Measurements from ENCODE around the gene LBHD2.

The LBHD2 gene

DNA sequence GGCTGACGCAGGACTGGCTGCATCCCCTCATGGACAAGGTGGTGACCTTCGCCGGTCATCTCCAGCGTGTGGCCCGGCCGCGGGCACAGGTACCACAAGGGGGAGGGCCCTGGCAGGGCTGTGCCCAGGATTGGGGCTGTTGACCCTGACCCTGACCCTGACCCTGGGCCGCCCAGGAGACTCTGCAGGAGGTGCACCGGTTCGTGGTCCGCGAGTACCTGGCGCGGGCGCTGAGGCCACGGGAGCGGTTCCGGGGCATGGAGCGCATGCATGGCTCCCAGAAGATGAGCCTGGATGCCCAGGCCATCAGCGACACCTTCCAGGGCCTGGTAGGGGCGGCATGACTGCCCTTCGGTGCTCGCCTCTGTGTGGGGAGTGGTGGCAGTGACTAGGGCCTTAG, 23.4 kb downstream of the LBHD2 start:
- H3K4me2 ChIP-seq (ENCODE audit: low read length) = no peak overlapping the region
- TF ChIP-seq, protein P1, sequence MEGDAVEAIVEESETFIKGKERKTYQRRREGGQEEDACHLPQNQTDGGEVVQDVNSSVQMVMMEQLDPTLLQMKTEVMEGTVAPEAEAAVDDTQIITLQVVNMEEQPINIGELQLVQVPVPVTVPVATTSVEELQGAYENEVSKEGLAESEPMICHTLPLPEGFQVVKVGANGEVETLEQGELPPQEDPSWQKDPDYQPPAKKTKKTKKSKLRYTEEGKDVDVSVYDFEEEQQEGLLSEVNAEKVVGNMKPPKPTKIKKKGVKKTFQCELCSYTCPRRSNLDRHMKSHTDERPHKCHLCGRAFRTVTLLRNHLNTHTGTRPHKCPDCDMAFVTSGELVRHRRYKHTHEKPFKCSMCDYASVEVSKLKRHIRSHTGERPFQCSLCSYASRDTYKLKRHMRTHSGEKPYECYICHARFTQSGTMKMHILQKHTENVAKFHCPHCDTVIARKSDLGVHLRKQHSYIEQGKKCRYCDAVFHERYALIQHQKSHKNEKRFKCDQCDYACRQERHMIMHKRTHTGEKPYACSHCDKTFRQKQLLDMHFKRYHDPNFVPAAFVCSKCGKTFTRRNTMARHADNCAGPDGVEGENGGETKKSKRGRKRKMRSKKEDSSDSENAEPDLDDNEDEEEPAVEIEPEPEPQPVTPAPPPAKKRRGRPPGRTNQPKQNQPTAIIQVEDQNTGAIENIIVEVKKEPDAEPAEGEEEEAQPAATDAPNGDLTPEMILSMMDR (IDR thresholded peaks at IDR 0.05; ENCODE audit: low read depth, low read length) = no peak
- no peak for TF ChIP-seq EZH2phosphoT487 (IDR thresholded peaks at IDR 0.05; ENCODE audit: low read depth)
- no peaks in the 10 kb centered on the region for H4K20me1 ChIP-seq (ENCODE audit: insufficient read depth, low read length)
- peaks cover 69% of the 10 kb centered on the region for H3K4me1 ChIP-seq (ENCODE audit: low read length)
- no peak overlapping the region for H3K9ac ChIP-seq (ENCODE audit: low read length)
- H3K79me2 ChIP-seq (ENCODE audit: low read length) = no peaks in the 10 kb centered on the region
- no peaks in the 10 kb centered on the region for H3K9me3 ChIP-seq (ENCODE audit: insufficient read depth, low read length)
- H3K27me3 ChIP-seq (ENCODE audit: low read depth, low read length) = no peaks in the 10 kb centered on the region
- H2AFZ ChIP-seq (ENCODE audit: low read depth, low read length) = no peak overlapping the region
- no peak overlapping the region for H3K4me3 ChIP-seq (ENCODE audit: low read length)
- H3K27ac ChIP-seq (ENCODE audit: low read length) = no peak overlapping the region
- H3K36me3 ChIP-seq (replicated peaks; ENCODE audit: low read depth, low read length) = no peaks in the 10 kb centered on the region

- Histone ChIP-seq H3K4me2 (ENCODE audit: low read length) (peak overlapping the region; percentile 51), H4K20me1 (ENCODE audit: insufficient read depth, low read length) (no peaks in the 10 kb centered on the region), H3K4me3 (ENCODE audit: low read length) (0 out of 2 replicates have a peak overlapping the region, but pooled peaks have one; percentile 12), H3K9me3 (ENCODE audit: insufficient read depth, low read length) (no peaks in the 10 kb centered on the region), H3K79me2 (ENCODE audit: low read length) (no peaks in the 10 kb centered on the region), H3K27me3 (ENCODE audit: low read depth, low read length) (no peaks in the 10 kb centered on the region), H3K27ac (ENCODE audit: low read length) (peak overlapping the region; percentile 46), H3K9ac (ENCODE audit: low read length) (peak overlapping the region; percentile 40), H3K36me3 (replicated peaks; ENCODE audit: low read depth, low read length) (no peaks in the 10 kb centered on the region), H2AFZ (ENCODE audit: low read depth, low read length) (no peak overlapping the region), H3K4me1 (ENCODE audit: low read length) (peaks cover 76% of the 10 kb centered on the region)
- TF ChIP-seq EZH2phosphoT487 (IDR thresholded peaks at IDR 0.05; ENCODE audit: low read depth) = no peak
- TF ChIP-seq, protein P1 (IDR thresholded peaks at IDR 0.05; ENCODE audit: low read depth, low read length) = no peak
Observed at GRCh38 chr14:103107941-103108748, 24.1 kb downstream of the LBHD2 start.

DNA sequence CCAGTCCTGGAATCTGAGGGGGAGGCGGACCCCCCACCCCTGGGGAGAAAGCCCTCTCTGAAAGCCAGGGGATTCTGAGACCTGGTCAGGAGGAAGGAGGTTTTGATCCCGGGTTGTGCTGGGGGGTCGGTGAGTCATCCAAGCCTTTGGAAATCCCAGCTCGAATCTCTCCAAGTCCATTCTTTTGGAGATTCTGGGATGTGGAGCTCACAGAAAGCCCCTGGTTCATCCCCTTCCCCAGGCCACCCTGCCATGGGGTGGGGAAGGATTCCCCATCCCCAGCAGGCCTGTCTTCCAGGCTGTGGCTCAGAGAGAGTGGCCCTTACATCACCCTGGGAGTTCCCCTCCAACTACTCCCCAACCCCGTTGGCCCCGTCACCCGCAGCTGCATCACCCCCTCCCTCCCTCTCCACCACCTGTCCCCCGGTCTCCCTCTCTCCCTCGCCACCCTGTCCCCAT, 24.8 kb downstream of the LBHD2 start:
- peak overlapping the region; percentile 40 for H3K9ac ChIP-seq (ENCODE audit: low read length)
- no peaks in the 10 kb centered on the region for H3K9me3 ChIP-seq (ENCODE audit: insufficient read depth, low read length)
- peak overlapping the region; percentile 46 for H3K27ac ChIP-seq (ENCODE audit: low read length)
- no peaks in the 10 kb centered on the region for H3K79me2 ChIP-seq (ENCODE audit: low read length)
- H3K4me2 ChIP-seq (ENCODE audit: low read length) = peak overlapping the region; percentile 51
- 0 out of 2 replicates have a peak overlapping the region, but pooled peaks have one; percentile 12 for H3K4me3 ChIP-seq (ENCODE audit: low read length)
- no peak overlapping the region for H2AFZ ChIP-seq (ENCODE audit: low read depth, low read length)
- no peaks in the 10 kb centered on the region for H3K36me3 ChIP-seq (replicated peaks; ENCODE audit: low read depth, low read length)
- TF ChIP-seq, protein P1 (IDR thresholded peaks at IDR 0.05; ENCODE audit: low read depth, low read length) = no peak
- TF ChIP-seq EZH2phosphoT487 (IDR thresholded peaks at IDR 0.05; ENCODE audit: low read depth) = no peak
- peaks cover 82% of the 10 kb centered on the region for H3K4me1 ChIP-seq (ENCODE audit: low read length)
- H3K27me3 ChIP-seq (ENCODE audit: low read depth, low read length) = no peaks in the 10 kb centered on the region
- H4K20me1 ChIP-seq (ENCODE audit: insufficient read depth, low read length) = no peaks in the 10 kb centered on the region

DNA sequence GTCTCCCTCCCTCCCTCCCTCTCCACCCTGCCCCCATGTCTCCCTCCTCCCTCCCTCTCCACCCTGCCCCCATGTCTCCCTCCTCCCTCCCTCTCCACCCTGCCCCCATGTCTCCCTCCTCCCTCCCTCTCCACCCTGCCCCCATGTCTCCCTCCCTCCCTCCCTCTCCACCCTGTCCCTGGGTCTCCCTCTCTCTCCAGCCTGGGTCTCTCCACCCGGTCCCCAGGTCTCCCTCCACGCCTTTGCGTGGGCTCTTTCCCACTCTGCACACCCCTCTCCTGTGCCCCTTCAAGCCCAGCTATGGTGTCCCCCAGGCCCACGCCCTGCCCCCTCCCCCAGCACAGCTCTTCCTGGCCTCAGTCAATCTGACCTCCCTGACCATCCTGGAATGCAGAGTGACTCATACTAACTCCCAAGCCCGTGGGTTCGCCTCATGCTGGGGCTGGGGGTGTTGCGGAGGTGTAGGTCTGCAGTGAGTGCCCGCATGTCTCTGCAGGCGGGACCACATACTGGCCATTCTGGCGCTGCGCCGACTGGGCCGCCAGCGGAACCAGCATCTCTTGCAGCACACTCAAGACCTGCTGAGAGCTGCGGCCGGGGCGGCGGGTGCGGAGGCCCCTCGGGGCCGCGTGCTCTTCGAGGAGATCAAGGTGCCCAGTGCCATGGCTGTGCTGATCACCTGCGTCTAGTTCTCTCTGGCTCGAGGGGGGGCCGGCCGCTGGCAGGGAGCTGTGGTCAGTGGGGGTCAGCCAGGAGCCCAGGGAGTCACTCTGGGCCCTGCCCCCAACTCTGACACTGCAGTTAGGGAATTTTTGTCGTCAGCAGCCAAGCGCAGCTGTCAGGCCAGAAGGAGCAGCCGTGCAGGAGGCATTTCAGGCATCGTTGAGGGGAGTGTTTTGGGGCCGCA, 25.8 kb downstream of the LBHD2 start:
- no peaks in the 10 kb centered on the region for H3K27me3 ChIP-seq (ENCODE audit: low read depth, low read length)
- no peak overlapping the region for H2AFZ ChIP-seq (ENCODE audit: low read depth, low read length)
- TF ChIP-seq, protein P1 (IDR thresholded peaks at IDR 0.05; ENCODE audit: low read depth, low read length) = no peak
- TF ChIP-seq EZH2phosphoT487 (IDR thresholded peaks at IDR 0.05; ENCODE audit: low read depth) = no peak
- peak overlapping the region; percentile 59 for H3K9ac ChIP-seq (ENCODE audit: low read length)
- H3K27ac ChIP-seq (ENCODE audit: low read length) = peak overlapping the region; percentile 92
- H3K79me2 ChIP-seq (ENCODE audit: low read length) = no peaks in the 10 kb centered on the region
- no peaks in the 10 kb centered on the region for H3K36me3 ChIP-seq (replicated peaks; ENCODE audit: low read depth, low read length)
- peaks cover 92% of the 10 kb centered on the region for H3K4me1 ChIP-seq (ENCODE audit: low read length)
- no peaks in the 10 kb centered on the region for H3K9me3 ChIP-seq (ENCODE audit: insufficient read depth, low read length)
- peak overlapping the region; percentile 79 for H3K4me2 ChIP-seq (ENCODE audit: low read length)
- H3K4me3 ChIP-seq (ENCODE audit: low read length) = peak overlapping the region; percentile 46
- no peaks in the 10 kb centered on the region for H4K20me1 ChIP-seq (ENCODE audit: insufficient read depth, low read length)

Measured in OCI-LY3 (cell line).